H1 (cell line): ENCODE data around the gene FGD5. TPM values are rescaled to one million over a fixed set of nuclear protein-coding genes. Genes with fewer than 3 reads are reported as not detected.
A peak's percentile ranks its signal among the peaks of the same experiment; 100 is the strongest.

Experiments
- BCL11A ChIP-seq, 2 experiments: IDR thresholded peaks; one replicate each; pipeline ENCODE4 v1.6.1; 2011; ENCODE audit warnings: low read depth in 2 of 2, low read length in 2 of 2, mild to moderate bottlenecking in 2 of 2
- TBP ChIP-seq: IDR thresholded peaks from 2 replicates; pipeline ENCODE4 v1.6.1; 2011; ENCODE audit warnings: low read depth, low read length, improper control_type of control experiment
- polyA plus RNA-seq, 7 experiments: library from polyadenylated mRNA; depleted of rRNA in 3 of 7; stranded (reverse) in 5 of 7; unstranded in 2 of 7; fragments of >200 nt in 5 of 7; fragments of 200-250 nt in 2 of 7; gene quantifications; 1 replicate in 5 of 7; 2 replicates in 1 of 7; 4 replicates in 1 of 7; pipeline versions ENCODE4 v1.2.1 to v1.2.3, GENCODE V29; 2011 to 2013; ENCODE audit warnings: missing spikeins in 2 of 7, mixed read lengths in 2 of 7
- total RNA-seq: library from RNA; stranded (reverse); fragmentation: NEBNext Ultra II Directional; extraction: Animal tissue kit (Norgen Biotek cat#: 25700); gene quantifications from 2 replicates; pipeline ENCODE4 v1.2.1, GENCODE V29; 2021

Gene FGD5
- total and polyA plus RNA-seq, 2 of the 8 experiments (the other 6 are each of a cell fraction or from before 2014, with no cell fraction given): 4.7 to 14.3 TPM

DNA sequence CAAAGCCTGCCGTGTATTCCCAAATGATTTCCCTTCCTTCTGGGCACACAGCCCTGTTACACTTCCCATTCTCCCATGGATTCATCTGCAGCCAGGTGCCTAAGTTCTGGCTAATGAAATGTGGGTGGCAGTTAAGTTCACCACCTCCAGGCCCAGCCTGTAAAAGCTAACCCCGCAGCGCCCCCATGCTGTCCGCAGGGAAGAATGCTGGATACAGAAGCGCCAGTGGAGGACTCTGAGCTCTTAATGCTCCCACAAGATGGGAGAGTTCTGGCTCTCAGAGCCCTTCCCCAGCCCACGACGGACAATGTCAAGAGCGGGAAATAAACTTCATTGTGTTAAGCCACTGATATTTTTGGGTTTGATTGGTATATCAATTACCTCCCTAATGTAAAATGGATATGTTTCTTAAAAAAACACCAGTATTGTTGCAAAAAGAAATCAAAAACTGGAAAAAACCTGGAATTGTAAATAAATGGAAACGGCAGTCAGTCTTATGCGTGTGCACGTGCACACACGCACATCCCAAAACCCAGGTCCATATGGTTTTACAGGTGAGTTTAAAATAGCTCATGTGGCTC is 37.7 kb upstream of the FGD5 start (continued):
- TF ChIP-seq BCL11A (IDR thresholded peaks at IDR 0.05; ENCODE audit: low read depth in 2 of 2, low read length in 2 of 2) (no peak), TBP (peak; percentile 19; the same call in 1 of the 2 replicates)
